Memory B cell (primary cell): Measurements from ENCODE around the gene GNG8.
"Not testable (repeated sequence)": the region's sequence is repeated elsewhere in the genome, so short reads cannot be mapped to it uniquely, and the experiment has no call there.

Experiments
- ATAC-seq: fragments of 150-1000 bp; cut with Tn5 transposase; 2 replicates; pipeline ENCODE4 v1.10.0; 2021; ENCODE audit warnings: low read depth, mild to moderate bottlenecking, moderate library complexity
- DNase-seq, 2 donors: peaks; one replicate each; pipeline ENCODE4 v3.0.0; 2022; ENCODE audit warnings: low spot score in 2 of 2
- H3K27ac Mint-ChIP-seq: one replicate; pipeline ENCODE4 v1.8.0; 2022; ENCODE audit warnings: mild to moderate bottlenecking, moderate library complexity, mixed read lengths
- H3K27me3 Mint-ChIP-seq: one replicate; pipeline ENCODE4 v1.8.0; 2022; ENCODE audit warnings: mixed read lengths
- H3K36me3 Mint-ChIP-seq: one replicate; pipeline ENCODE4 v1.8.0; 2022; ENCODE audit warnings: mild to moderate bottlenecking, mixed read lengths
- H3K4me1 Mint-ChIP-seq: one replicate; pipeline ENCODE4 v1.8.0; 2022; ENCODE audit warnings: mixed read lengths
- H3K4me3 Mint-ChIP-seq: one replicate; pipeline ENCODE4 v1.8.0; 2022; ENCODE audit warnings: mild to moderate bottlenecking, moderate library complexity, mixed read lengths
- H3K9me3 Mint-ChIP-seq: one replicate; pipeline ENCODE4 v1.8.0; 2022; ENCODE audit warnings: mixed read lengths

GNG8 gene

DNA sequence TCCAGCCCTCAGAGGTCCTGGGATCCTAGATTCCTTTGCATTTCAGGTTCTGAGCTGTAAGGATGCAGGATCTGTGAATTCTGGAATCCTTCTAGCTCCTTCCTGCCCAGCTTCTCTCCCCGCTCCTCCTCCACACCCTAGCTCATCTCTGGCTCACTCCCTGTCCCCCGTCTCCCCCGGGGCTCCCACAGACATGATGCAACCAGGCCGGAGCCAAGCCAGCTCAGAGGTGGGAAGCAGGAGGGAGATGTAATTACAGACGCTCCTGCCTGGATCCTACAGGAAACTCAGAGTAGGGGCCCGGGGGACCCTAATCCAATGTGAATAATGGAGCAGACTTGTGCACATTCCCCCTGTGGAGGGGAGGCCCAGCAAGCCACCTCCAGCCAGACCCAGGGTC is 4.5 kb downstream of the GNG8 start:
- no peak overlapping the region for H3K4me3 Mint-ChIP-seq
- peaks cover 36% of the 10 kb centered on the region for H3K4me1 Mint-ChIP-seq
- DNase-seq (no peak), ATAC-seq (no peak)
- no peaks in the 10 kb centered on the region for H3K36me3 Mint-ChIP-seq
- H3K27me3 Mint-ChIP-seq = peaks cover 6% of the 10 kb centered on the region
- no peaks in the 10 kb centered on the region for H3K9me3 Mint-ChIP-seq
- peak overlapping the region; percentile 73 for H3K27ac Mint-ChIP-seq

DNA sequence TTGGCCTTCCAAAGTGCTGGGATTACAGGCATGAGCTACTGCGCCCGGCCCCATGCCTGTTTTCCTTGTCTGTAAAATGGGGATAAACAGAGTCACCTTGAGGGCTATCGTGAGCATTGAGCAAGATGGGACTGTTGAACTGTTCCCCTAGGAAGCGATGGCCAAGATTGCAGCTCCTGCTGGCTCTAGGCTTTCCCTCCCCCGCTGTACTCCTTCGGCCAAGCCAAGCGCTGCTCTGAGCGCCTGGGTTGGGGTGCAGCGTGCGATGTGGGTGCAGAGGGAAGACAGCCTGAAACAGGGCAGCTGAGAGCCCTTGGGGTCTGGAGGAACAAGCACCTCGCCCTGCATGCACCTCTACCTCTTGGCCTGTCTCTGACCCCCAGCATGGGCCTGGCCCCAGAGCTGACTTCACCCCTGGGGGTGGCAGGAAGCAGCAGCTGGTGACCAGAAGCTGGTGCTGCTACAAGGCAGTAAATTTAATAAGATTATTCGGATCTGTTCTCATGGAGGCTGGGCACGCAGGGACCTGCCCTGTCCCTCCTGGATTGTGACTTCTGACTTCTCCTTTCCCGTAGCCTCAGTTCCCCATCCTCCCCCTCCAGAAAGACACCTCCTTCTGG is 5.3 kb downstream of the GNG8 start:
- Mint-ChIP-seq H3K27me3 (peaks cover 6% of the 10 kb centered on the region), H3K9me3 (no peaks in the 10 kb centered on the region), H3K4me3 (no peak overlapping the region), H3K4me1 (peaks cover 35% of the 10 kb centered on the region), H3K36me3 (no peaks in the 10 kb centered on the region), H3K27ac (peak overlapping the region; percentile 14)
- no peak for ATAC-seq
- DNase-seq = no peak

- Mint-ChIP-seq H3K27ac (peak overlapping the region; percentile 84), H3K27me3 (peaks cover 6% of the 10 kb centered on the region), H3K4me1 (peaks cover 34% of the 10 kb centered on the region), H3K9me3 (no peaks in the 10 kb centered on the region), H3K4me3 (no peak overlapping the region), H3K36me3 (no peaks in the 10 kb centered on the region)
- ATAC-seq (no peak), DNase-seq (no peak)
These were observed 6.4 kb downstream of the GNG8 start for GRCh38 chr19:46629546-46630025.

DNA sequence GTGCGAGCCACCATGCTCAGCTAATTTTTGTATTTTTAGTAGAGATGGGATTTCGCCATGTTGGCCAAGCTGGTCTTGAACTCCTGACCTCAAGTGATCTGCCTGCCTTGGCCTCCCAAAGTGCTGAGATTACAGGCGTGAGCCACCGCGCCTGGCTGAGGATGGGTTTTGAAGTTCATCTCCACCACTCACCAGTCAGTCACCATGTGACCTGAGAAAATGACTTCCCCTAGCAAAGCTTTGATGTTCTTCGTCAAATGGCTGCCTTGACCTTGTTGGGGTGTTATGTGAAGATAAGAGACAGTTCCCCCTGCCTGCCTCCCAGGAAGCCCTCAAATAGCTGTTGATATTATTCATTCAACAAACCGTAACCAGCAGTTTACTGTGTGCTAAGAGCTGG is 7.0 kb downstream of the GNG8 start:
- H3K27me3 Mint-ChIP-seq, DNase-seq, H3K27ac Mint-ChIP-seq, ATAC-seq, H3K9me3 Mint-ChIP-seq, H3K36me3 Mint-ChIP-seq, H3K4me3 Mint-ChIP-seq: not testable (repeated sequence)
- H3K4me1 Mint-ChIP-seq = peaks cover 35% of the 10 kb centered on the region

DNA sequence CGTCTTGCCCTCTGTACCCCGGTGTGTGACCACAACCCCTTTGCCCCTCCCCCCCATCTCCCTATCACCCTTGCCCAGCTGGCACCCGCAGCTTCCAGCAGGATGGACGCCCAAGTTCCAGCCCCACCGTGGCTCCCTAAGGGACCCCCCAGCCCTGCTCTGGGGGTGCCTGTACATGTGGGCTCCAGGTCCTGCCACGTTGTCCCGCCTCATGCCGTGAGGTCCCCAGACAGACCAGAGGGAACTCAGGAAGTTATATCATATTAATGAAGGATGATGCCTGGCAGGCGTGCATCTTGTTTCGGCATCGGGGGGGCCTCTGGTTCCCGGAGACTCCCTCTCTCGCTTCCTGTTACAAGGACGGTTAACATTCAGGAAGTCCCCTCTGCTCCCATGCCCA is 9.6 kb downstream of the GNG8 start:
- Mint-ChIP-seq H3K36me3 (no peaks in the 10 kb centered on the region), H3K9me3 (no peaks in the 10 kb centered on the region), H3K27ac (peak overlapping the region; percentile 14), H3K4me1 (peaks cover 32% of the 10 kb centered on the region), H3K27me3 (peaks cover 3% of the 10 kb centered on the region), H3K4me3 (no peak overlapping the region)
- ATAC-seq (no peak), DNase-seq (no peak)

DNA sequence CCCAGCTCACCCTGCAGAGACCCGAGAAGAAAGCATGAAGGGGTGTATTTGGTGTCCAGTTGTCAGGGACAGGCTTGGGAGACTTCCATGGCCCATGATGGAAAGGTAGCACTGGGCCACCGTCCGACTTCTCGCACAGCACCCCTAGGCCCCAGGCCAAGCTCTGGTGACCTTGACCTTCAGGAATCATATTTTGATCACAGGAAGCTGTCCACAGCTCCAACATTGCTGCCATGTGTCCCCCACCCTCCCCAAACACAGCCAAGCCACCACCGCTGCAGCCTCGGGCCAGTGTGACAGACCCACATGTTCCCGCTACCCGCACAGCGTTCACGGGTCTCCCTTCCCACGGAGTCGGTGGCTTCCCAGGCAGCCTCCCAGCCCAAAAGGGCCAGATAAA is 10.3 kb downstream of the GNG8 start:
- no peak overlapping the region for H3K4me3 Mint-ChIP-seq
- ATAC-seq = no peak
- H3K27ac Mint-ChIP-seq = peak overlapping the region; percentile 72

GRCh38 chr19:46624958-46625661 is 10.9 kb downstream of the GNG8 start, which contains the start of gene PTGIR:
TSS of gene PTGIR (minus strand) at chr19:46625089. CDS start at chr19:46624225, 864 bp downstream.
- Mint-ChIP-seq H3K27me3 (peaks cover 3% of the 10 kb centered on the region), H3K27ac (peak within 1 kb of the TSS; percentile 84), H3K4me3 (peak within 1 kb of the TSS; percentile 70), H3K36me3 (no peaks in the 10 kb centered on the region), H3K4me1 (peaks cover 36% of the 10 kb centered on the region), H3K9me3 (no peaks in the 10 kb centered on the region)
- ATAC-seq (peak; percentile 68), DNase-seq (no peak)

More for the DNA sequence above, 10.3 kb downstream of the GNG8 start:
- no peak for DNase-seq
- H3K9me3 Mint-ChIP-seq = no peaks in the 10 kb centered on the region
- no peaks in the 10 kb centered on the region for H3K36me3 Mint-ChIP-seq
- peaks cover 3% of the 10 kb centered on the region for H3K27me3 Mint-ChIP-seq
- peaks cover 34% of the 10 kb centered on the region for H3K4me1 Mint-ChIP-seq

- Mint-ChIP-seq H3K36me3 (no peaks in the 10 kb centered on the region), H3K4me3 (peak overlapping the region; percentile 16), H3K27me3 (peaks cover 3% of the 10 kb centered on the region), H3K4me1 (peaks cover 40% of the 10 kb centered on the region), H3K9me3 (no peaks in the 10 kb centered on the region), H3K27ac (peak overlapping the region; percentile 84)
- ATAC-seq (no peak), DNase-seq (no peak)
These were observed 12.0 kb downstream of the GNG8 start for GRCh38 chr19:46623915-46624502.

GRCh38 chr19:46622118-46622446 is 13.9 kb downstream of the GNG8 start:
- Mint-ChIP-seq H3K4me1 (peaks cover 39% of the 10 kb centered on the region), H3K27me3 (peaks cover 3% of the 10 kb centered on the region), H3K4me3 (no peak overlapping the region), H3K36me3 (no peaks in the 10 kb centered on the region), H3K27ac (peak overlapping the region; percentile 99), H3K9me3 (no peaks in the 10 kb centered on the region)
- DNase-seq (no peak), ATAC-seq (no peak)

DNA sequence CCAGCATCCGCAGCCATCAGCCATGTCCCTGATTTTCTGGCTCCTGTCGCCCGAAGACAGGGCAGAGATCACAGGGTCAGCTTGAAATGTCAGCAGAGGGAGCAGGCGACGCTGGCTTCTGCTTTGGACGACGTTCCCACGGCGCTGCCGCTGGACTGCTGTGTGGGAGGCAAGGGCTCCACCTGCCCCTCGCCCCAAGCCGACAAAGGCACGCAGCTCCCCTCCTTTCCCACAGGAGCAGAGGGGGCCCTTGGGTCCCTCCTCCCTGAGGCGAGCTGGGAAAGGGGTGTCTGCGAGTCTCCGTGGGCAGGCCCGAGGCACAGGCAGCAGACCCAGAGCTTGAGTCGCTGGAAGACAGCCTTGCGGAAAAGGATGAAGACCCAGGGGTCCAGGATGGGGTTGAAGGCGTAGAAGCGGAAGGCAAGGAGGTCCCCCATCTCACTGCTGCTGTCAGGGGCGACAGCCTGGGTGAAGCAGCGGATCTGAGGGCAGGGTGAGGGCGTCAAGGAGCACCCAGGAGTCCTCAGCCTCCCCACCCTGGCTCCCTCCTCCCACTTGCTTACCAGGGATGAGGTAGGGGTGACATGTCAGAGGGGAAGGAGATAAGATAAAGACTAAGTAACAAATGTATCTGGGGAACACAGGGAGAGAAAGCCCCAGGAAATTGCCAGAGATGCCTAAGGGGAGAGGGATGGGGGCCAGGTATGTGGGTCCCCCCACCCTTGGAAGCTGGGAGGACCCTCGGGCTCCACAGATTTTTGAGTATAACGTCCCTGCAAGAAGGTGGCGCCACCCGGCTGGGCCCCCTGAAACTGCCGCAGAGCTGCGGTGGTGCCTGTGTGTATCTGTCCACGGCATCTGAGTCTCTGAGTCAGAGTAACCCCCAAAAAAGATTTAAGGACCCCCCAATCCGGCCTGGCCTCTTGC is 14.5 kb downstream of the GNG8 start:
- Mint-ChIP-seq H3K27me3 (peaks cover 3% of the 10 kb centered on the region), H3K9me3 (no peaks in the 10 kb centered on the region), H3K36me3 (no peaks in the 10 kb centered on the region), H3K27ac (peak overlapping the region; percentile 99), H3K4me3 (no peak overlapping the region), H3K4me1 (peaks cover 39% of the 10 kb centered on the region)
- DNase-seq = no peak
- no peak for ATAC-seq

DNA sequence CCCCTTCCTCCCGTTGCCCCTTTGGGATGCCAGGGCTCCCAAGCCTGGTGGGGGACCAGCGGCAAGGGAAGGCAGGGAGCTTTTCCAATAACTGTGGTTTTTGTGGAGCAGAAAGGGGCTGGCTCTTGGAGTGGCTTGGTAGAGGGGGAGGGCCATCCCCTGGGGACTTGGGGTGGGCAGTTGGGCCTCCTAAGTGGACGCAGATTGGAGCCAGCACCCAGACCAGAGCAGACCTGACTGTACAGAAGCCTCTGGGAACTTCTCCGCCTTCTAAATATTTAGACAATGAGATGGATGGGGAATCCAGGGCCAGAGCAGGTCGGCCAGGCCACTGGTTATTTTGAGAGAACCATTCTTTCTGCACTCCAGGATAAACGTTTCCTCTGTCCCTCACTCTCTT is 15.3 kb downstream of the GNG8 start:
- H3K9me3 Mint-ChIP-seq = no peaks in the 10 kb centered on the region
- H3K4me1 Mint-ChIP-seq = peaks cover 38% of the 10 kb centered on the region

GRCh38 chr19:46620267-46620666 is 15.7 kb downstream of the GNG8 start:
- Mint-ChIP-seq H3K4me3 (peak overlapping the region; percentile 82), H3K27ac (peak overlapping the region; percentile 99), H3K9me3 (no peaks in the 10 kb centered on the region), H3K4me1 (peaks cover 38% of the 10 kb centered on the region), H3K27me3 (peaks cover 3% of the 10 kb centered on the region), H3K36me3 (no peaks in the 10 kb centered on the region)
- ATAC-seq (no peak), DNase-seq (no peak)

More for the DNA sequence above, 15.3 kb downstream of the GNG8 start:
- no peak for DNase-seq
- no peak for ATAC-seq
- Mint-ChIP-seq H3K27me3 (peaks cover 3% of the 10 kb centered on the region), H3K27ac (peak overlapping the region; percentile 99), H3K36me3 (no peaks in the 10 kb centered on the region), H3K4me3 (no peak overlapping the region)

DNA sequence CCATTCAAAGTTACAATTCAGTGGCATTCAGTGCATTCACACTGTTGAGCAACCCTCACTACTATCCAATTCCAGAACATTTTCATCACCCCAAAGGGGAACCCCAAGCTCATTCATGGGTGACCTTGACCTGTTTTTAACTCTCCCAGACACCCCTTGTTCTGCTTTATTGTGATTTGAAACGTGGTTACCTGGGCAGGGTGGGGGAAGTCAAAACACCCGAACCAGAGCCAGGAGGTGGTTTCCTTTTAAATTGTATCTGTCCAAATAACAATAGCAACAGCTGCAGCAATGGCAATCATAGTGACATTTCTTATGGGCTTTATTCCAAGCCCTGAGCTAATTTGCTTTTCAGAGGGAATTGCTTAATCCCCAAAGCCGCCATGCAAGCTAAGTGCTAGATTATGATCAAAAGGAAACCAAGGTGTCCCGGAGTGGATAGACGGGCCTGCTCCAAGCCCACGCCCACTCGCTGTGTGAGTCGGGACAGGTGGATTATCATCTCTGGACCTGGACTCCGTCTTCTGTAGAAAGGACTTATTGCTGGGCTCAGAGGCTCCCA is 17.3 kb downstream of the GNG8 start:
- H3K27ac Mint-ChIP-seq = peak overlapping the region; percentile 99
- peak in 1 of 2 donors; percentile 84 for DNase-seq
- H3K36me3 Mint-ChIP-seq = no peaks in the 10 kb centered on the region
- H3K4me1 Mint-ChIP-seq = peaks cover 30% of the 10 kb centered on the region
- peak; percentile 70 for ATAC-seq
- H3K4me3 Mint-ChIP-seq = peak overlapping the region; percentile 82
- H3K9me3 Mint-ChIP-seq = no peaks in the 10 kb centered on the region
- H3K27me3 Mint-ChIP-seq = no peaks in the 10 kb centered on the region
